ENCODE results near the gene ITGA7. TPM values are rescaled to one million over a fixed set of nuclear protein-coding genes. Genes with fewer than 3 reads are reported as not detected.

The ITGA7 gene
- total and polyA plus RNA-seq, 2 of the 4 experiments (the other 2 are of a cell fraction), result 3.9 to 15.7 TPM

DNA sequence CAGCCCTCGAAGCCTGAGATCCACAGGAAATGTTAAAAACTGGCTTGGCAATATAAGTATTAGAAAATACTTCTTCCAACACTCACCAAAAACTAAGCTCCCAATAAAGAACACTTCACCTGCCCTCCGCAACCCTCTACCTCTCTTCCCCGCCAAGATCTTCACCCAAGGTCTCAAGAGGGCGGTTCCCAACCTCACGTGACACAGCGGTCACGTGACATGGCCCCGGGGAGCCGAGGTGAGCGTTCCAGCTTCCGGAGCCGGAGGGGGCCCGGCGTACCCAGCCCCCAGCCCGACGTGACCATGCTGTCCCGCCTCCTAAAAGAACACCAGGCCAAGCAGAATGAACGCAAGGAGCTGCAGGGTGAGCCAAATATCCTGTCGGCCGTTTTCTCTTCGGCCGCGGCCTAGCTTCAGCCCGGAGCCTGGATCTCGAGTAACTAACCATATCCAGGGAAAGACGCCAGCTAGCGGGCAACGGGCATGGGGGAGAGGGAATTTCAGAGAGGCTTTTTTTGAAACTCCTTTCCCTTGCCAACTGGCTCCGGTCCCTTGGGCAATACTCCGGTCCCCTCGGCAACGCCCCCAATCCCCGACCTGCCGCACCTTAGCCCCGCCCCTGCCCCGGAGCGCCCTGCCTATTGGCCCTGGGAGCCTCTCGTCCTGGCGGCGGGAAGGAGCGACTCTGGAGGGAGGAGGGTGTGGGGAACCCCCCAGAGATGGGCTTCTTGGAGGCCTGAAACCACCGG is 8.3 kb upstream of the ITGA7 start, which contains the start of gene BLOC1S1:
Gene BLOC1S1 (plus strand): TSS at position 214 of the 749 bp plus-strand sequence. CDS start 6 bp downstream, at position 220.
- H3K27me3 ChIP-seq (ENCODE audit: control insufficient read depth, insufficient read depth, low read length), result no peaks in the 10 kb centered on the region
- peaks cover 30% of the 10 kb centered on the region for H3K9me1 ChIP-seq (ENCODE audit: insufficient read depth, low read length)
- no peaks in the 10 kb centered on the region for H3K36me3 ChIP-seq (ENCODE audit: control insufficient read depth, insufficient read depth, low read length)
- peak within 1 kb of the TSS; percentile 98 for H2AK5ac ChIP-seq (ENCODE audit: low read depth, low read length)
- no peaks in the 10 kb centered on the region for H3K9me3 ChIP-seq (ENCODE audit: control insufficient read depth, insufficient read depth, low read length)
- peak within 1 kb of the TSS; percentile 79 for H3K56ac ChIP-seq (ENCODE audit: extremely low read depth, insufficient read depth, low read length)
- H3K23ac ChIP-seq (ENCODE audit: low read depth, low read length), result peak within 1 kb of the TSS; percentile 80
- H2BK15ac ChIP-seq (ENCODE audit: low read depth, low read length), result peak within 1 kb of the TSS; percentile 38; the same call in 2 of the 3 replicates
- peak within 1 kb of the TSS; percentile 78 for H2AK9ac ChIP-seq (replicated peaks; ENCODE audit: low read depth, low read length, poor library complexity)
- H3K4me2 ChIP-seq (ENCODE audit: low read depth, low read length), result peak within 1 kb of the TSS; percentile 94
- peak within 1 kb of the TSS; percentile 53 for H2BK20ac ChIP-seq (ENCODE audit: low read depth, low read length)
- H3K9ac ChIP-seq (ENCODE audit: low read depth, low read length), result peak within 1 kb of the TSS; percentile 81
- peak within 1 kb of the TSS; percentile 78 for H4K91ac ChIP-seq (ENCODE audit: insufficient read depth, low read depth, low read length)
- peak within 1 kb of the TSS; percentile 78 for H3K4me3 ChIP-seq (ENCODE audit: insufficient read depth, low read depth, low read length)
- peaks cover 40% of the 10 kb centered on the region for H3K4me1 ChIP-seq (ENCODE audit: control insufficient read depth, insufficient read depth, low read length)
- CTCF ChIA-PET, result no interaction called here
- 1% methylated on average over 15 of the region's 42 CpGs; no CpG with 5 or more reads in 1 of the 2 experiments for WGBS, 2 experiments (ENCODE audit: extremely low coverage in 2 of 2, insufficient read length in 1 of 2)
- in situ Hi-C loops (cut with MboI; ENCODE audit: low sequenced_read_pairs) (no loop called here), dilution Hi-C loops (cut with HindIII; ENCODE audit: low sequenced_read_pairs, unreplicated experiment) (no loop called here), intact Hi-C loops (cut with micrococcal nuclease) (no loop called here)
- H2AFZ ChIP-seq (replicated peaks; ENCODE audit: low read length, poor library complexity), result peak within 1 kb of the TSS; percentile 92
- H4K5ac ChIP-seq (ENCODE audit: low read depth, low read length), result peak within 1 kb of the TSS; percentile 99
- peak within 1 kb of the TSS; percentile 83 for H2BK5ac ChIP-seq (ENCODE audit: low read depth, low read length, poor library complexity, severe bottlenecking)
- ATAC-seq (ENCODE audit: low read depth) (peak; percentile 70), DNase-seq (peak; percentile 91)
- peak within 1 kb of the TSS; percentile 83 for H3K4ac ChIP-seq (ENCODE audit: low read depth, low read length)
- H3K14ac ChIP-seq (replicated peaks; ENCODE audit: low read depth, low read length), result peak within 1 kb of the TSS; percentile 65
- peaks cover 8% of the 10 kb centered on the region for H4K20me1 ChIP-seq (ENCODE audit: insufficient read depth, low read length)
- BruUV-seq (replicated peaks), result no TSS peak
- H3K79me1 ChIP-seq (ENCODE audit: low read depth in 1 of 2, low read length in 2 of 2), result peaks cover 17 to 50% of the 10 kb centered on the region in 2 experiments
- POLR2A ChIA-PET (ENCODE audit: unreplicated experiment), result interaction anchor here (0.6 kb wide), 1 partner anchor 14 kb away, joined by 6 read pairs; no protein-coding TSS in a partner anchor
- H4K8ac ChIP-seq (ENCODE audit: low read depth in 2 of 2, low read length in 2 of 2), result peak within 1 kb of the TSS; percentile 95 to 98
- H3K27ac ChIP-seq (ENCODE audit: insufficient read depth, low read length), result peak within 1 kb of the TSS; percentile 84
- peak within 1 kb of the TSS; percentile 59 for H3K18ac ChIP-seq (ENCODE audit: low read depth, low read length)
- peak within 1 kb of the TSS; percentile 81 for H2BK120ac ChIP-seq (ENCODE audit: low read depth, low read length)
- TF ChIP-seq BHLHE40 (IDR thresholded peaks at IDR 0.05; ENCODE audit: low read depth, low read length) (peak; percentile 94), RCOR1 (IDR thresholded peaks at IDR 0.05; ENCODE audit: insufficient replicate concordance, low read length) (no peak), NFE2L2 (IDR thresholded peaks at IDR 0.05; ENCODE audit: low read depth, low read length) (no peak), CEBPB (IDR thresholded peaks at IDR 0.05; ENCODE audit: low read depth, low read length) (peak; percentile 66), RFX5 (IDR thresholded peaks at IDR 0.05; ENCODE audit: low read depth, low read length) (no peak), CHD1 (IDR thresholded peaks at IDR 0.05; ENCODE audit: low read depth, low read length) (0 out of 2 replicates have a peak, but pooled peaks have one; percentile 72), MAFK (IDR thresholded peaks at IDR 0.05; ENCODE audit: low read depth, low read length) (no peak), MAZ (IDR thresholded peaks at IDR 0.05; ENCODE audit: borderline replicate concordance, low read depth, low read length) (peak; percentile 69; the same call in 1 of the 2 replicates), POLR2A (IDR thresholded peaks at IDR 0.05; ENCODE audit: low read depth, low read length) (no peak), SMC3 (IDR thresholded peaks at IDR 0.05; ENCODE audit: low read depth, low read length) (no peak), MXI1 (IDR thresholded peaks at IDR 0.05; ENCODE audit: borderline replicate concordance, low read depth, low read length) (peak; percentile 52; the same call in 1 of the 2 replicates)
- TF ChIP-seq, protein P1, sequence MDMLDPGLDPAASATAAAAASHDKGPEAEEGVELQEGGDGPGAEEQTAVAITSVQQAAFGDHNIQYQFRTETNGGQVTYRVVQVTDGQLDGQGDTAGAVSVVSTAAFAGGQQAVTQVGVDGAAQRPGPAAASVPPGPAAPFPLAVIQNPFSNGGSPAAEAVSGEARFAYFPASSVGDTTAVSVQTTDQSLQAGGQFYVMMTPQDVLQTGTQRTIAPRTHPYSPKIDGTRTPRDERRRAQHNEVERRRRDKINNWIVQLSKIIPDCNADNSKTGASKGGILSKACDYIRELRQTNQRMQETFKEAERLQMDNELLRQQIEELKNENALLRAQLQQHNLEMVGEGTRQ (IDR thresholded peaks at IDR 0.05; ENCODE audit: low read depth, low read length), result peak; percentile 100
- TF ChIP-seq, protein P2, sequence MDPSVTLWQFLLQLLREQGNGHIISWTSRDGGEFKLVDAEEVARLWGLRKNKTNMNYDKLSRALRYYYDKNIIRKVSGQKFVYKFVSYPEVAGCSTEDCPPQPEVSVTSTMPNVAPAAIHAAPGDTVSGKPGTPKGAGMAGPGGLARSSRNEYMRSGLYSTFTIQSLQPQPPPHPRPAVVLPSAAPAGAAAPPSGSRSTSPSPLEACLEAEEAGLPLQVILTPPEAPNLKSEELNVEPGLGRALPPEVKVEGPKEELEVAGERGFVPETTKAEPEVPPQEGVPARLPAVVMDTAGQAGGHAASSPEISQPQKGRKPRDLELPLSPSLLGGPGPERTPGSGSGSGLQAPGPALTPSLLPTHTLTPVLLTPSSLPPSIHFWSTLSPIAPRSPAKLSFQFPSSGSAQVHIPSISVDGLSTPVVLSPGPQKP (IDR thresholded peaks at IDR 0.05; ENCODE audit: borderline replicate concordance, low read depth, low read length), result 0 out of 2 replicates have a peak, but pooled peaks have one; percentile 11
- TF ChIP-seq, protein P3, sequence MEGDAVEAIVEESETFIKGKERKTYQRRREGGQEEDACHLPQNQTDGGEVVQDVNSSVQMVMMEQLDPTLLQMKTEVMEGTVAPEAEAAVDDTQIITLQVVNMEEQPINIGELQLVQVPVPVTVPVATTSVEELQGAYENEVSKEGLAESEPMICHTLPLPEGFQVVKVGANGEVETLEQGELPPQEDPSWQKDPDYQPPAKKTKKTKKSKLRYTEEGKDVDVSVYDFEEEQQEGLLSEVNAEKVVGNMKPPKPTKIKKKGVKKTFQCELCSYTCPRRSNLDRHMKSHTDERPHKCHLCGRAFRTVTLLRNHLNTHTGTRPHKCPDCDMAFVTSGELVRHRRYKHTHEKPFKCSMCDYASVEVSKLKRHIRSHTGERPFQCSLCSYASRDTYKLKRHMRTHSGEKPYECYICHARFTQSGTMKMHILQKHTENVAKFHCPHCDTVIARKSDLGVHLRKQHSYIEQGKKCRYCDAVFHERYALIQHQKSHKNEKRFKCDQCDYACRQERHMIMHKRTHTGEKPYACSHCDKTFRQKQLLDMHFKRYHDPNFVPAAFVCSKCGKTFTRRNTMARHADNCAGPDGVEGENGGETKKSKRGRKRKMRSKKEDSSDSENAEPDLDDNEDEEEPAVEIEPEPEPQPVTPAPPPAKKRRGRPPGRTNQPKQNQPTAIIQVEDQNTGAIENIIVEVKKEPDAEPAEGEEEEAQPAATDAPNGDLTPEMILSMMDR (conservative IDR thresholded peaks at IDR 0.05; ENCODE audit: low read depth, low read length), result no peak

Data from IMR-90 (cell line).